Endothelial cell of umbilical vein (primary cell): ENCODE data around the gene CNPY1.

Experiments
- CTCF ChIP-seq, 2 donors: IDR thresholded peaks; 1 replicate in 1 of 2; 2 replicates in 1 of 2; pipeline ENCODE4 v1.5.1; 2011; ENCODE audit warnings: low read length in 2 of 2, mild to moderate bottlenecking in 2 of 2, moderate library complexity in 2 of 2, control low read depth in 1 of 2, inconsistent platforms in 1 of 2, low read depth in 1 of 2; ENCODE audit not compliant: insufficient read depth in 1 of 2; ENCODE audit errors: extremely low read depth in 1 of 2
- JUN ChIP-seq: IDR thresholded peaks from 2 replicates; pipeline ENCODE4 v1.6.1; 2011; ENCODE audit warnings: borderline replicate concordance, low read depth; ENCODE audit not compliant: insufficient read length, insufficient read depth
- MYC ChIP-seq: IDR thresholded peaks from one replicate; pipeline ENCODE4 v1.6.1; 2011; ENCODE audit warnings: mild to moderate bottlenecking, low read depth, low read length
- POLR2A ChIP-seq: IDR thresholded peaks from 2 replicates; pipeline ENCODE4 v1.6.1; 2012; ENCODE audit warnings: low read depth, mild to moderate bottlenecking, control low read depth, low read length

GRCh38 chr7:155491812-155492211 is 54.5 kb downstream of the CNPY1 start:
- TF ChIP-seq MYC (no peak), POLR2A (no peak), CTCF (IDR thresholded peaks at IDR 0.05; ENCODE audit: extremely low read depth in 1 of 2, insufficient read depth in 1 of 2, low read depth in 1 of 2, low read length in 2 of 2) (no peak), JUN (no peak)
